ENCODE data around the gene TNNC2.

Gene TNNC2

DNA sequence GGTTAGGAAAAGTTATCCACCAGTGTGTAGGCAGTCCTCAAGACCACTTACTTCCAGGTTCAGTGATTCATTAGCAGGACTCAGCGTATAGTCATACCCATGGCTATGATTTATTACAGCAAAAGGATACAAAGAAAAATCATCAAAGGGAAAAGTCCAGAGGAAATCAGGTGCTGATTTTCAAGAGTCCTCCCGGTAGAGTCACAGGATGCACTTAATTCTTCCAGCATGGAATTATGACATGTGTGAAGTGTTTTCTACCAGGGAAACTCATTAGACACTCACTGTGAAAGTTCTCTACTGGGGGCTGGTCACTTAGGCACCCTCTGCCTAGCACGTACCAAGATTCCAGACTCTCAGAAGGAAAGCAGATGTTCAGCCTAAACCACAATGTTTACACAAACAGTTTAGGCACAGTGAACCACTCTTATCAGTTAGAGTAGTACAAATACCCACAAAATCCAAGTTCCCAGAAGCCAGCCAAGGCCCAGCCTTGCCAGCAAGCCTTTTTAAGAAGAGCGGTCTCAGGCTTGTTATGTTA lies 45.7 kb downstream of the TNNC2 start:
- no peak for DNase-seq (ENCODE audit: low read depth in 2 of 2)

DNA sequence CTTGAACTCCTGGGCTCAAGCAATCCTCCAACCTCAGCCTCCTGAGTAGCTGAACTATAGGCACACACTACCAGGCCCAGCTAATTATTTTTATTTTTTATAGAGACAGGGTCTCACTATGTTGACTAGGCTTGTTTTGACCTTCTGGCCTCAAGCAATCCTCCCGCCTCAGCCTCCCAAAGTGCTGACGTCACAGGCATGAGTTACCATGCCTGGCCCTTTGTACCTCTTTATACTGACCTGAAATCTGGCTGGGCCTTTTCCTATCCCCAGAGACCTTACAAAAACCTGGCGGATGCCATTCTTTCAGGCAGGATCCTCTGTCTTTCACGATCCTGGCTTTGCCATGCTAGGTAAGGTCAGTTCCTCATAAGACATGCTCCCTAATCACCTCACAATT lies 47.0 kb downstream of the TNNC2 start:
- no peak for DNase-seq (ENCODE audit: low read depth in 2 of 2)

- no peak for DNase-seq (ENCODE audit: low read depth in 2 of 2)
Measured at GRCh38 chr20:45779011-45779915, 47.8 kb downstream of the TNNC2 start.

DNA sequence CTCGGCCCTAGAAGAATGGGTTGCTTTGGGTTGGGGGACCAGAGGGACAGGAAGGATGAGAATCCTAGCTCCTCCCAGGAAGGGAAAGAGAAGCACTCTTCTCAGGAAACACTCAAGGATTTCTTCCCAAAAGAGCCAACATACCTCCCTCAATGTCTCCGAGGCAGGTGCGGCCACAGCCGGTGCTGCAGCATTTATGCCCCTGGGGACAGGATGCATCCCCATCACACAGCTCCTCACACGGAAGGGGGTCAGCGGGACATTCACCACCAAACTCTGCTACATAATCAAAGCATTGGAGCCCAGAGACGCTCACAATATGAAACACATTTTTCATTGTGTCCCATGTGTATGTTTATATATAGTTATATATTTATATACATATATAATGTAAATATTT lies 50.2 kb downstream of the TNNC2 start:
- DNase-seq (ENCODE audit: low read depth in 2 of 2) = no peak

GRCh38 chr20:45775411-45775810 lies 51.7 kb downstream of the TNNC2 start:
- DNase-seq (ENCODE audit: low read depth in 2 of 2) = no peak

- DNase-seq (ENCODE audit: low read depth in 2 of 2) = no peak
Measured at GRCh38 chr20:45774945-45775344, 52.2 kb downstream of the TNNC2 start.
